KMS-11 (cell line): ENCODE data around the gene RPS26.
"Not testable (repeated sequence)": the region's sequence is repeated elsewhere in the genome, so short reads cannot be mapped to it uniquely, and the experiment has no call there.

ENCODE experiments used
- H2AFZ ChIP-seq: fragments of 200-600 bp; sonication (generic); 2 replicates; pipeline ENCODE4 v1.6.1; 2016; ENCODE audit warnings: antibody characterized with exemption, mixed run types, low read depth
- H3K27ac ChIP-seq: fragments of 200-600 bp; sonication (generic); 2 replicates; pipeline ENCODE4 v1.6.1; 2016; ENCODE audit warnings: mild to moderate bottlenecking, mixed run types
- H3K27me3 ChIP-seq: fragments of 200-600 bp; sonication (generic); 2 replicates; pipeline ENCODE4 v1.6.1; 2017; ENCODE audit warnings: mild to moderate bottlenecking, low read depth, mixed run types, moderate library complexity; ENCODE audit not compliant: insufficient read depth
- H3K36me3 ChIP-seq: fragments of 200-600 bp; sonication (generic); 2 replicates; pipeline ENCODE4 v1.6.1; 2017; ENCODE audit warnings: mild to moderate bottlenecking, mixed run types; ENCODE audit not compliant: insufficient read depth
- H3K4me1 ChIP-seq: fragments of 200-600 bp; sonication (generic); 2 replicates; pipeline ENCODE4 v1.6.1; 2016; ENCODE audit warnings: mild to moderate bottlenecking, low read depth, mixed run types; ENCODE audit not compliant: poor library complexity, severe bottlenecking
- H3K4me2 ChIP-seq: fragments of 200-600 bp; sonication (generic); 2 replicates; pipeline ENCODE4 v1.7.0; 2016; ENCODE audit warnings: mild to moderate bottlenecking, mixed run types
- H3K4me3 ChIP-seq: fragments of 200-600 bp; sonication (generic); IDR thresholded peaks from 2 replicates; pipeline ENCODE4 v1.6.1; 2017; ENCODE audit warnings: low read depth, low read length, mixed read lengths; ENCODE audit not compliant: insufficient read depth
- H3K79me2 ChIP-seq: fragments of 200-600 bp; sonication (generic); 2 replicates; pipeline ENCODE4 v1.6.1; 2016; ENCODE audit warnings: low read depth, mixed run types; ENCODE audit not compliant: insufficient read depth
- H3K9ac ChIP-seq: fragments of 200-600 bp; sonication (generic); 2 replicates; pipeline ENCODE4 v1.6.1; 2016; ENCODE audit warnings: mild to moderate bottlenecking, mixed run types
- H4K20me1 ChIP-seq: fragments of 200-600 bp; sonication (generic); 2 replicates; pipeline ENCODE4 v1.6.1; 2016; ENCODE audit warnings: mild to moderate bottlenecking, mixed run types; ENCODE audit not compliant: insufficient read depth
- CTCF ChIP-seq: fragments of 200-600 bp; sonication (generic); conservative IDR thresholded peaks from 2 replicates; pipeline ENCODE4 v1.6.1; 2017; ENCODE audit warnings: low read depth, mild to moderate bottlenecking, antibody characterized with exemption, low read length, moderate library complexity, mixed read lengths

The RPS26 gene

GRCh38 chr12:55996715-55997534 lies 44.8 kb upstream of the RPS26 start, which contains the start of gene SUOX:
Gene SUOX, plus strand, starts transcription at chr12:55997276. Its CDS starts 4,946 bp downstream, at chr12:56002222.
- H3K4me3 ChIP-seq = peak within 1 kb of the TSS; percentile 94
- H2AFZ ChIP-seq = peak within 1 kb of the TSS; percentile 65
- H3K4me1 ChIP-seq = peaks cover 8% of the 10 kb centered on the region
- H3K9ac ChIP-seq = peak within 1 kb of the TSS; percentile 8; the same call in 1 of the 2 replicates
- H3K36me3 ChIP-seq = peaks cover 5% of the 10 kb centered on the region; the same call in 1 of the 2 replicates
- H3K79me2 ChIP-seq = no peaks in the 10 kb centered on the region
- TF ChIP-seq CTCF = no peak
- no peaks in the 10 kb centered on the region for H4K20me1 ChIP-seq
- peak within 1 kb of the TSS; percentile 0; the same call in 1 of the 2 replicates for H3K27ac ChIP-seq
- H3K4me2 ChIP-seq = peak within 1 kb of the TSS; percentile 77
- no peaks in the 10 kb centered on the region for H3K27me3 ChIP-seq

- Histone ChIP-seq H3K4me3 (peak overlapping the region; percentile 61), H3K27ac (no peak overlapping the region), H2AFZ (peak overlapping the region; percentile 65)
Observed at GRCh38 chr12:55997535-55997859, 44.2 kb upstream of the RPS26 start.

GRCh38 chr12:55999522-55999921 lies 42.2 kb upstream of the RPS26 start:
- not testable (repeated sequence) for H3K4me1 ChIP-seq

More at GRCh38 chr12:55997535-55997859, 44.2 kb upstream of the RPS26 start:
- TF ChIP-seq CTCF = no peak
- Histone ChIP-seq H3K4me1 (peaks cover 8% of the 10 kb centered on the region), H3K4me2 (peak overlapping the region; percentile 77), H3K79me2 (no peaks in the 10 kb centered on the region), H3K27me3 (no peaks in the 10 kb centered on the region), H3K36me3 (no peaks in the 10 kb centered on the region), H4K20me1 (no peaks in the 10 kb centered on the region), H3K9ac (peak overlapping the region; percentile 8; the same call in 1 of the 2 replicates)

GRCh38 chr12:55999999-56000540 lies 41.6 kb upstream of the RPS26 start:
- H3K79me2 ChIP-seq, H3K9ac ChIP-seq, H3K4me1 ChIP-seq, H3K36me3 ChIP-seq, H3K27me3 ChIP-seq, H3K27ac ChIP-seq, H4K20me1 ChIP-seq, H2AFZ ChIP-seq, H3K4me3 ChIP-seq, H3K4me2 ChIP-seq: not testable (repeated sequence)

More at GRCh38 chr12:55999522-55999921, 42.2 kb upstream of the RPS26 start:
- H3K4me2 ChIP-seq, H3K9ac ChIP-seq, H4K20me1 ChIP-seq, H3K27ac ChIP-seq, H3K27me3 ChIP-seq, H2AFZ ChIP-seq, H3K36me3 ChIP-seq, H3K4me3 ChIP-seq, H3K79me2 ChIP-seq: not testable (repeated sequence)

- Histone ChIP-seq H3K27me3 (no peaks in the 10 kb centered on the region), H3K4me2 (no peak overlapping the region), H2AFZ (no peak overlapping the region), H3K4me3 (no peak overlapping the region), H4K20me1 (no peaks in the 10 kb centered on the region), H3K79me2 (no peaks in the 10 kb centered on the region), H3K9ac (no peak overlapping the region), H3K36me3 (no peaks in the 10 kb centered on the region), H3K27ac (no peak overlapping the region), H3K4me1 (peaks cover 4% of the 10 kb centered on the region)
- TF ChIP-seq CTCF = no peak
Observed at GRCh38 chr12:56001487-56002100, 40.1 kb upstream of the RPS26 start.

GRCh38 chr12:56003376-56003775 lies 38.3 kb upstream of the RPS26 start:
- not testable (repeated sequence) for H3K79me2 ChIP-seq, H3K27ac ChIP-seq, H4K20me1 ChIP-seq, H3K27me3 ChIP-seq, H3K4me2 ChIP-seq, H3K4me1 ChIP-seq, H3K4me3 ChIP-seq, H3K36me3 ChIP-seq, H2AFZ ChIP-seq, H3K9ac ChIP-seq
